HepG2 (cell line): ENCODE data around the gene EEFSEC. TPM values are rescaled to one million over a fixed set of nuclear protein-coding genes. Genes with fewer than 3 reads are reported as not detected.

Experiments
- polyA plus RNA-seq, 8 experiments: library from polyadenylated mRNA; depleted of rRNA in 3 of 8; stranded (reverse) in 7 of 8; unstranded in 1 of 8; fragments of >200 nt; fragmentation: Illumina TruSeq in 4 of 8; extraction: Trizol in 4 of 8; gene quantifications; 2 replicates each; pipeline versions ENCODE4 v1.2.1 to v1.2.3, GENCODE V29; 2011 to 2016; ENCODE audit warnings: low read depth in 4 of 8, missing spikeins in 1 of 8, mixed read lengths in 1 of 8; ENCODE audit not compliant: insufficient read depth in 1 of 8
- total RNA-seq, 5 experiments: library from RNA; depleted of rRNA; stranded (reverse); fragments of >200 nt; fragmentation: Illumina TruSeq; extraction: Trizol; gene quantifications; 2 replicates each; pipeline ENCODE4 v1.2.3, GENCODE V29; 2016; ENCODE audit warnings: low read depth in 1 of 5
- TF ChIP-seq, protein P1 (sequence below): sonication (generic); formaldehyde crosslinking; IDR thresholded peaks from 2 replicates; pipeline ENCODE4 v1.5.0; 2020; ENCODE audit warnings: mild to moderate bottlenecking, missing genetic modification reagents, borderline replicate concordance
- TF ChIP-seq, protein P2 (sequence below): sonication (generic); formaldehyde crosslinking; IDR thresholded peaks from 2 replicates; pipeline ENCODE4 v1.5.0; 2020; ENCODE audit warnings: mild to moderate bottlenecking, missing genetic modification reagents, borderline replicate concordance

EEFSEC gene
- total and polyA plus RNA-seq, 2 of the 13 experiments (the other 11 are each of a cell fraction or from before 2014, with no cell fraction given), result 6.4 to 24.2 TPM

DNA sequence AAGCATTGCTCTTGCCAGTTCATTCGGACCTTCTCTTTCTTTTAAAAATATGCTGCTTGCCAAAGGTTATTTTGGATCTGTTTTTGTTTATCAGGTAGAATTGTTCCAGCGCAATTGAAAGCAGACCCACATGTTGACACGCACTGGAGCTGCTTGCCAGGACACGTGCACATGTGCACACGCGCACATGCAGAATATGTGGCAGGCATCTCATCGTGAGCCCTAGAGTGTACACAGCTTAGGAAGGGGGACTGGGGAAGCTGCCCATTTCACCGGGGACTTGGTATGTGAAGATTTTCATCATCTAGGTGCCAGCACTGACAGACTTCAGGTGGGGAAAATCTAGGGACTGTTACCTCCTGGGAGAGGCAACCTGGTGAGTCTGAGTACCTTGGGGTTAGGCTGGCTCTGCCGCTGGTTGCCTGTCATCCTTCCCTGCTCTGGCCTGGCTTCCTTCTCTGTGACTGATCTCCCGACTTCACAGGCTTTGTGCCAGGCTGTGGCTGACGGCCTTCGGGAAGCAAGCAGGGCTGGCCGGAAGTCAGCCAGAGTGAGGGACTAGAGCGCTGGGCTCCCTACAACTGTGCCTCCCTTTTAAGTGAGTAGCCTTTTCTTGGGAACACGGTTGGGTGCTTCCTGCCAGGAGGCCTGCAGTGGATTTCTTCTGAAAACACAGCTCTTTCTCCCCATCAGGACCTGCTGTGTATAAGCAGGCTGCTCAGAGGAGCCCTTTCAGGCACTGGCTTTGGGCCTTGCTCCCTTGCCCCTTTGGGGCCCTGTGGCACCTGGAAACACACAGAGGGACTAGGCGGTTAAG, 129.3 kb downstream of the EEFSEC start (continued):
- TF ChIP-seq, protein P1, sequence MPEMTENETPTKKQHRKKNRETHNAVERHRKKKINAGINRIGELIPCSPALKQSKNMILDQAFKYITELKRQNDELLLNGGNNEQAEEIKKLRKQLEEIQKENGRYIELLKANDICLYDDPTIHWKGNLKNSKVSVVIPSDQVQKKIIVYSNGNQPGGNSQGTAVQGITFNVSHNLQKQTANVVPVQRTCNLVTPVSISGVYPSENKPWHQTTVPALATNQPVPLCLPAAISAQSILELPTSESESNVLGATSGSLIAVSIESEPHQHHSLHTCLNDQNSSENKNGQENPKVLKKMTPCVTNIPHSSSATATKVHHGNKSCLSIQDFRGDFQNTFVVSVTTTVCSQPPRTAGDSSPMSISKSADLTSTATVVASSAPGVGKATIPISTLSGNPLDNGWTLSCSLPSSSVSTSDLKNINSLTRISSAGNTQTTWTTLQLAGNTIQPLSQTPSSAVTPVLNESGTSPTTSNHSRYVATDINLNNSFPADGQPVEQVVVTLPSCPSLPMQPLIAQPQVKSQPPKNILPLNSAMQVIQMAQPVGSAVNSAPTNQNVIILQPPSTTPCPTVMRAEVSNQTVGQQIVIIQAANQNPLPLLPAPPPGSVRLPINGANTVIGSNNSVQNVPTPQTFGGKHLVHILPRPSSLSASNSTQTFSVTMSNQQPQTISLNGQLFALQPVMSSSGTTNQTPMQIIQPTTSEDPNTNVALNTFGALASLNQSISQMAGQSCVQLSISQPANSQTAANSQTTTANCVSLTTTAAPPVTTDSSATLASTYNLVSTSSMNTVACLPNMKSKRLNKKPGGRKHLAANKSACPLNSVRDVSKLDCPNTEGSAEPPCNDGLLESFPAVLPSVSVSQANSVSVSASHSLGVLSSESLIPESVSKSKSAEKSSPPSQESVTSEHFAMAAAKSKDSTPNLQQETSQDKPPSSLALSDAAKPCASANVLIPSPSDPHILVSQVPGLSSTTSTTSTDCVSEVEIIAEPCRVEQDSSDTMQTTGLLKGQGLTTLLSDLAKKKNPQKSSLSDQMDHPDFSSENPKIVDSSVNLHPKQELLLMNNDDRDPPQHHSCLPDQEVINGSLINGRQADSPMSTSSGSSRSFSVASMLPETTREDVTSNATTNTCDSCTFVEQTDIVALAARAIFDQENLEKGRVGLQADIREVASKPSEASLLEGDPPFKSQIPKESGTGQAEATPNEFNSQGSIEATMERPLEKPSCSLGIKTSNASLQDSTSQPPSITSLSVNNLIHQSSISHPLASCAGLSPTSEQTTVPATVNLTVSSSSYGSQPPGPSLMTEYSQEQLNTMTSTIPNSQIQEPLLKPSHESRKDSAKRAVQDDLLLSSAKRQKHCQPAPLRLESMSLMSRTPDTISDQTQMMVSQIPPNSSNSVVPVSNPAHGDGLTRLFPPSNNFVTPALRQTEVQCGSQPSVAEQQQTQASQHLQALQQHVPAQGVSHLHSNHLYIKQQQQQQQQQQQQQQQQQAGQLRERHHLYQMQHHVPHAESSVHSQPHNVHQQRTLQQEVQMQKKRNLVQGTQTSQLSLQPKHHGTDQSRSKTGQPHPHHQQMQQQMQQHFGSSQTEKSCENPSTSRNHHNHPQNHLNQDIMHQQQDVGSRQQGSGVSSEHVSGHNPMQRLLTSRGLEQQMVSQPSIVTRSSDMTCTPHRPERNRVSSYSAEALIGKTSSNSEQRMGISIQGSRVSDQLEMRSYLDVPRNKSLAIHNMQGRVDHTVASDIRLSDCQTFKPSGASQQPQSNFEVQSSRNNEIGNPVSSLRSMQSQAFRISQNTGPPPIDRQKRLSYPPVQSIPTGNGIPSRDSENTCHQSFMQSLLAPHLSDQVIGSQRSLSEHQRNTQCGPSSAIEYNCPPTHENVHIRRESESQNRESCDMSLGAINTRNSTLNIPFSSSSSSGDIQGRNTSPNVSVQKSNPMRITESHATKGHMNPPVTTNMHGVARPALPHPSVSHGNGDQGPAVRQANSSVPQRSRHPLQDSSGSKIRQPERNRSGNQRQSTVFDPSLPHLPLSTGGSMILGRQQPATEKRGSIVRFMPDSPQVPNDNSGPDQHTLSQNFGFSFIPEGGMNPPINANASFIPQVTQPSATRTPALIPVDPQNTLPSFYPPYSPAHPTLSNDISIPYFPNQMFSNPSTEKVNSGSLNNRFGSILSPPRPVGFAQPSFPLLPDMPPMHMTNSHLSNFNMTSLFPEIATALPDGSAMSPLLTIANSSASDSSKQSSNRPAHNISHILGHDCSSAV (CRISPR knock-in tag), result no peak
- TF ChIP-seq, protein P2, sequence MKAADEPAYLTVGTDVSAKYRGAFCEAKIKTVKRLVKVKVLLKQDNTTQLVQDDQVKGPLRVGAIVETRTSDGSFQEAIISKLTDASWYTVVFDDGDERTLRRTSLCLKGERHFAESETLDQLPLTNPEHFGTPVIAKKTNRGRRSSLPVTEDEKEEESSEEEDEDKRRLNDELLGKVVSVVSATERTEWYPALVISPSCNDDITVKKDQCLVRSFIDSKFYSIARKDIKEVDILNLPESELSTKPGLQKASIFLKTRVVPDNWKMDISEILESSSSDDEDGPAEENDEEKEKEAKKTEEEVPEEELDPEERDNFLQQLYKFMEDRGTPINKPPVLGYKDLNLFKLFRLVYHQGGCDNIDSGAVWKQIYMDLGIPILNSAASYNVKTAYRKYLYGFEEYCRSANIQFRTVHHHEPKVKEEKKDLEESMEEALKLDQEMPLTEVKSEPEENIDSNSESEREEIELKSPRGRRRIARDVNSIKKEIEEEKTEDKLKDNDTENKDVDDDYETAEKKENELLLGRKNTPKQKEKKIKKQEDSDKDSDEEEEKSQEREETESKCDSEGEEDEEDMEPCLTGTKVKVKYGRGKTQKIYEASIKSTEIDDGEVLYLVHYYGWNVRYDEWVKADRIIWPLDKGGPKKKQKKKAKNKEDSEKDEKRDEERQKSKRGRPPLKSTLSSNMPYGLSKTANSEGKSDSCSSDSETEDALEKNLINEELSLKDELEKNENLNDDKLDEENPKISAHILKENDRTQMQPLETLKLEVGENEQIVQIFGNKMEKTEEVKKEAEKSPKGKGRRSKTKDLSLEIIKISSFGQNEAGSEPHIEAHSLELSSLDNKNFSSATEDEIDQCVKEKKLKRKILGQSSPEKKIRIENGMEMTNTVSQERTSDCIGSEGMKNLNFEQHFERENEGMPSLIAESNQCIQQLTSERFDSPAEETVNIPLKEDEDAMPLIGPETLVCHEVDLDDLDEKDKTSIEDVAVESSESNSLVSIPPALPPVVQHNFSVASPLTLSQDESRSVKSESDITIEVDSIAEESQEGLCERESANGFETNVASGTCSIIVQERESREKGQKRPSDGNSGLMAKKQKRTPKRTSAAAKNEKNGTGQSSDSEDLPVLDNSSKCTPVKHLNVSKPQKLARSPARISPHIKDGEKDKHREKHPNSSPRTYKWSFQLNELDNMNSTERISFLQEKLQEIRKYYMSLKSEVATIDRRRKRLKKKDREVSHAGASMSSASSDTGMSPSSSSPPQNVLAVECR (CRISPR knock-in tag), result no peak
